ENCODE data around the gene RHCE.

- TF ChIP-seq SUZ12 (IDR thresholded peaks at IDR 0.05; ENCODE audit: extremely low read depth, insufficient read depth, insufficient read length) = no peak
- TF ChIP-seq ZNF274 (IDR thresholded peaks at IDR 0.05; ENCODE audit: low read depth, low read length) = no peak
These were observed 22.5 kb upstream of the RHCE start for GRCh38 chr1:25443030-25443699.
